Heart left ventricle (tissue), 13 donors: ENCODE results near the gene NRDC.

Source experiments
- POLR2A ChIP-seq, 2 donors: fragments of 450-650 bp; IDR thresholded peaks; one replicate each; pipeline ENCODE4 v1.6.1; 2017; ENCODE audit warnings: antibody characterized with exemption in 2 of 2, mild to moderate bottlenecking in 2 of 2, moderate library complexity in 2 of 2
- TF ChIP-seq, protein P1 (sequence below), 12 donors: fragments of 200-600 bp; sonication (generic) in 4 of 12; IDR thresholded peaks; one replicate each; pipeline versions ENCODE4 v1.5.0 to v1.8.0; 2018 to 2022; ENCODE audit warnings: antibody characterized with exemption in 12 of 12, mild to moderate bottlenecking in 5 of 12
- donor health status: ischemic (EF 13 %, LVEDD 7.1; RV severe dilation, severe dysfunction).
- donor health status: DM: no; HTN: yes; CAD: no.
- donor health status: DM: no; HTN: no; CAD: no.
- donor health status: ischemic (EF 25% LVEDD 6.9; RV normal size, moderate dysfunction).
- donor health status: ischemic (EF 25% LVEDD 5.7; RV mildly dilated, moderate dysfunction).
- donor health status: ischemic (EF 35%, LVEDD 5.7; RV mildly dilated, moderate dysfunction).
- donor health status: nonischemic (EF 11% LVEDD 7.7; RV severe dilation, severe dysfunction).
- donor health status: DM: yes; HTN: yes; CAD: no.
- donor health status: PGD.
- donor health status: ischemic (EF 29% LVEDD 5.4; RV normal size, mild dysfunction).
- donor health status: nonischemic (EF 23%, LVEDD 6.1; RV moderate dilation, normal function).

DNA sequence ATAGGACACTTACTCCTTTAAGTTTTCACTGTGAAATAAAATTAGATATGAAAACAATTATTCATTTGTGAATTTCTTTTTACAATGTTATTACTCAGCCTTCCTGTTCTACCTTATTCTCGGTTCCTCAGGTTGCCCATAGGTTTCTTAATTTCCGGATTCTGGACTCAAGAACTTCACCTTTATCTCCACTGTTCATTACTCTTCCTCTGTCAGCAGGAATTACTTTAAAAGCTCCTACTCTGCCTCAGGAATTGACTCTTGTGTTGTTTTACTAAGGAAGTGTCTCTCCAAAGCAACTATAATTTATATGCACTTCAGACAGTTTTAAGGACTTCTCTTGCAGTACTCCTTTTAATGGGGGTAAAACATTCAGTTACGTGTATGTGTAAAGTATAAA is 137.9 kb downstream of the NRDC start:
- no peak for TF ChIP-seq POLR2A (IDR thresholded peaks at IDR 0.05)
- TF ChIP-seq, protein P1, sequence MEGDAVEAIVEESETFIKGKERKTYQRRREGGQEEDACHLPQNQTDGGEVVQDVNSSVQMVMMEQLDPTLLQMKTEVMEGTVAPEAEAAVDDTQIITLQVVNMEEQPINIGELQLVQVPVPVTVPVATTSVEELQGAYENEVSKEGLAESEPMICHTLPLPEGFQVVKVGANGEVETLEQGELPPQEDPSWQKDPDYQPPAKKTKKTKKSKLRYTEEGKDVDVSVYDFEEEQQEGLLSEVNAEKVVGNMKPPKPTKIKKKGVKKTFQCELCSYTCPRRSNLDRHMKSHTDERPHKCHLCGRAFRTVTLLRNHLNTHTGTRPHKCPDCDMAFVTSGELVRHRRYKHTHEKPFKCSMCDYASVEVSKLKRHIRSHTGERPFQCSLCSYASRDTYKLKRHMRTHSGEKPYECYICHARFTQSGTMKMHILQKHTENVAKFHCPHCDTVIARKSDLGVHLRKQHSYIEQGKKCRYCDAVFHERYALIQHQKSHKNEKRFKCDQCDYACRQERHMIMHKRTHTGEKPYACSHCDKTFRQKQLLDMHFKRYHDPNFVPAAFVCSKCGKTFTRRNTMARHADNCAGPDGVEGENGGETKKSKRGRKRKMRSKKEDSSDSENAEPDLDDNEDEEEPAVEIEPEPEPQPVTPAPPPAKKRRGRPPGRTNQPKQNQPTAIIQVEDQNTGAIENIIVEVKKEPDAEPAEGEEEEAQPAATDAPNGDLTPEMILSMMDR (IDR thresholded peaks at IDR 0.05), result no peak
